ENCODE results near the gene FCHSD2. TPM values are rescaled to one million over a fixed set of nuclear protein-coding genes. Genes with fewer than 3 reads are reported as not detected.

The FCHSD2 gene
- total and polyA plus RNA-seq, 2 experiments from 2014 or later: 9.1 to 19.8 TPM

DNA sequence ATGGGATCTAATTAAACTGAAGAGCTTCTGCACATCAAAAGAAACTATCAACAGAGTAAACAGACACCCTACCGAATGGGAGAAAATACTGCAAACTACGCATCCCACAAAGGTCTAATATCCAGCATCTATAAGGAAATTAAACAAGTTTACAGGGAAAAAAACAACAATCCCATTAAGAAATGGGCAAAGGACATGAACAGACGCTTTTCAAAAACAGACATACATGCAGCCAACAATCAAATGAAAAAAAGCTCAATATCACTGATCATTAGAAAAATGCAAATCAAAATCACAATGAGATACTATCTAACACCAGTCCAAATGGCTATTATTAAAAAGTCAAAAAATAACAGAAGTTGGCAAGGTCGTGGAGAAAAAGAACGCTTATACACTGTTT is 117.5 kb downstream of the FCHSD2 start:
- TF ChIP-seq EZH2phosphoT487 (IDR thresholded peaks at IDR 0.05; ENCODE audit: insufficient read depth, low read depth) (no peak), EZH2 (IDR thresholded peaks at IDR 0.05; ENCODE audit: insufficient read depth, poor library complexity, severe bottlenecking) (no peak)
- Histone ChIP-seq H3K27me3 (replicated peaks; ENCODE audit: insufficient read depth) (no peaks in the 10 kb centered on the region), H3K4me3 (no peak overlapping the region), H3F3A (ENCODE audit: insufficient read depth) (no peaks in the 10 kb centered on the region), H2AFZ (no peak overlapping the region), H3K4me2 (ENCODE audit: unreplicated experiment) (no peak overlapping the region), H3K9me2 (ENCODE audit: insufficient read depth) (no peaks in the 10 kb centered on the region), H3K9me3 (ENCODE audit: low read depth) (no peaks in the 10 kb centered on the region), H3K9ac (no peak overlapping the region), H3K79me2 (ENCODE audit: insufficient read depth) (peaks cover 49% of the 10 kb centered on the region; the same call in 1 of the 2 replicates), H3K27ac (no peak overlapping the region), H3K36me3 (ENCODE audit: low read depth) (peaks cover 6% of the 10 kb centered on the region; the same call in 1 of the 2 replicates), H3K4me1 (ENCODE audit: insufficient read depth) (no peaks in the 10 kb centered on the region), H4K20me1 (ENCODE audit: insufficient read depth) (no peaks in the 10 kb centered on the region)
- no peak for DNase-seq
- WGBS, 2 experiments (ENCODE audit: low coverage in 1 of 2, low lambda C conversion rate in 2 of 2, missing lambda C conversion rate in 2 of 2): 97% methylated on average over 5 of the region's 5 CpGs
- in situ Hi-C loops (cut with MboI): no loop called here

DNA sequence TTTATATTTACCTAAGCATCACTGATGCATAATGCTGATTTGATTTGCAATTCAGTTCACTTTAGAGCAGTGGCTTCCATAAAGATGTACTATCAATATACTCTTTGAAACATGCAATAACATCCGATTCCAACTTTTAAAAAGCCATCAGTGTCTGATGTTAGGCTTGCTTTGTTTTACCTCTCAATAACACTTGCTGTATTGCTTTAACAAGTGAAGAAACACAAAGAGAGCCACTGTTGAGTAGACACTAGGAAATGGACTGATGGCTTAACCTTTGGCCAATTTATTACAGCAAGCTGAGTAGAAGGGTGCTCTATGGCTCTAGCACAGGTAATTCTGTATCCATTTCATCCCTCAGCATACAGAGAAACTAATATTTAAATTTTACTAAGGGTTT is 122.1 kb downstream of the FCHSD2 start:
- no peaks in the 10 kb centered on the region for H3K4me1 ChIP-seq (ENCODE audit: insufficient read depth)

DNA sequence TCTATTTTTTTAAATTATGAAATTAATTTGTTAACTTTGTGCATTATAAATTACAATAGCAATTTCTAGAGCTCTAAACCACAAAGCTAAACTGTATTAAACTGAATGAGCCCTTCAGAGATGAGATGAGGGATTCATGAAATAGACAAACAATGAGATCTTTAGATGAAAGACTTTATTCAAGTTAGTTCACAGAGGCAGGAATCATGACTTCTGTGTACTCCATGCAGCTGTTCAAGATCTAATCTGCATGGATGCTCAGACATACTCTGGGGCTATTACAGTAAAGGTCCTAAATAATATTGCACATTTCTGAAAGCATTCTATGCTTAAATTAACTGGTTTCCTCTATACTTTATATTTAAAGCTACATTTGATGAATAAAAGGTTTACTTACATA is 122.7 kb downstream of the FCHSD2 start:
- Histone ChIP-seq H3F3A (ENCODE audit: insufficient read depth) (no peaks in the 10 kb centered on the region), H4K20me1 (ENCODE audit: insufficient read depth) (no peaks in the 10 kb centered on the region), H3K9ac (no peak overlapping the region), H3K4me3 (no peak overlapping the region), H3K9me2 (ENCODE audit: insufficient read depth) (no peaks in the 10 kb centered on the region), H3K36me3 (ENCODE audit: low read depth) (peaks cover 5% of the 10 kb centered on the region; the same call in 1 of the 2 replicates), H3K9me3 (ENCODE audit: low read depth) (no peaks in the 10 kb centered on the region), H3K4me2 (ENCODE audit: unreplicated experiment) (no peak overlapping the region), H3K4me1 (ENCODE audit: insufficient read depth) (no peaks in the 10 kb centered on the region), H3K27me3 (replicated peaks; ENCODE audit: insufficient read depth) (no peaks in the 10 kb centered on the region), H3K79me2 (ENCODE audit: insufficient read depth) (peaks cover 40% of the 10 kb centered on the region; the same call in 1 of the 2 replicates), H2AFZ (no peak overlapping the region), H3K27ac (no peak overlapping the region)
- in situ Hi-C loops (cut with MboI): no loop called here
- DNase-seq: no peak
- TF ChIP-seq EZH2 (IDR thresholded peaks at IDR 0.05; ENCODE audit: insufficient read depth, poor library complexity, severe bottlenecking) (no peak), EZH2phosphoT487 (IDR thresholded peaks at IDR 0.05; ENCODE audit: insufficient read depth, low read depth) (no peak)

More for the DNA sequence above, 122.1 kb downstream of the FCHSD2 start:
- H3K9ac ChIP-seq: no peak overlapping the region
- peaks cover 6% of the 10 kb centered on the region; the same call in 1 of the 2 replicates for H3K36me3 ChIP-seq (ENCODE audit: low read depth)
- H3F3A ChIP-seq (ENCODE audit: insufficient read depth): no peaks in the 10 kb centered on the region
- DNase-seq: no peak
- H3K27me3 ChIP-seq (replicated peaks; ENCODE audit: insufficient read depth): no peaks in the 10 kb centered on the region
- WGBS, 2 experiments (ENCODE audit: low coverage in 1 of 2, low lambda C conversion rate in 2 of 2, missing lambda C conversion rate in 2 of 2): 93 to 94% methylated on average over 1 of the region's 1 CpG
- H2AFZ ChIP-seq: no peak overlapping the region
- no peak overlapping the region for H3K27ac ChIP-seq
- peaks cover 44% of the 10 kb centered on the region; the same call in 1 of the 2 replicates for H3K79me2 ChIP-seq (ENCODE audit: insufficient read depth)
- H4K20me1 ChIP-seq (ENCODE audit: insufficient read depth): no peaks in the 10 kb centered on the region
- H3K4me2 ChIP-seq (ENCODE audit: unreplicated experiment): no peak overlapping the region
- H3K4me3 ChIP-seq: no peak overlapping the region
- in situ Hi-C loops (cut with MboI): no loop called here
- TF ChIP-seq EZH2 (IDR thresholded peaks at IDR 0.05; ENCODE audit: insufficient read depth, poor library complexity, severe bottlenecking): no peak
- TF ChIP-seq EZH2phosphoT487 (IDR thresholded peaks at IDR 0.05; ENCODE audit: insufficient read depth, low read depth): no peak
- no peaks in the 10 kb centered on the region for H3K9me3 ChIP-seq (ENCODE audit: low read depth)
- no peaks in the 10 kb centered on the region for H3K9me2 ChIP-seq (ENCODE audit: insufficient read depth)

DNA sequence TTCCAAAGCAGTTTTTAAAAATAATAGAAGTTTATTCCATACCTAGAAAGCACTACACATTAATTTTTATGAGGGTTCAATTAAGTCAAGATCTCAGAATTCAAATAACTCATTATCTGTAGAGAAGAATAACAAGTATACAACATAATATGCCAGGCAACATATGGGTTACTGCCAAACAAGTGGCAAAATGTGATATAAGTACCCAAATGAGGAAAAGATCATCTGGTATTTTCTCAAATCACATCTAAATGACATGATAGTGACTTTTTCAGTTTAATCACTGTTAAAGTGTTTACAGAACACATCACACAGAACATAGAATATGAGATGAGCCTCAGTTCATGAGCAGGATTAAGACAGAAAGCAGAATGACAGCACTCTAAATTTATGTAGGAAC is 123.3 kb downstream of the FCHSD2 start:
- TF ChIP-seq EZH2phosphoT487 (IDR thresholded peaks at IDR 0.05; ENCODE audit: insufficient read depth, low read depth) (no peak), EZH2 (IDR thresholded peaks at IDR 0.05; ENCODE audit: insufficient read depth, poor library complexity, severe bottlenecking) (no peak)
- in situ Hi-C loops (cut with MboI): no loop called here
- Histone ChIP-seq H3K4me1 (ENCODE audit: insufficient read depth) (no peaks in the 10 kb centered on the region), H3K27me3 (replicated peaks; ENCODE audit: insufficient read depth) (no peaks in the 10 kb centered on the region), H3K9ac (no peak overlapping the region), H3K36me3 (ENCODE audit: low read depth) (no peaks in the 10 kb centered on the region), H3K9me2 (ENCODE audit: insufficient read depth) (no peaks in the 10 kb centered on the region), H4K20me1 (ENCODE audit: insufficient read depth) (no peaks in the 10 kb centered on the region), H3K4me2 (ENCODE audit: unreplicated experiment) (no peak overlapping the region), H3K4me3 (no peak overlapping the region), H3K9me3 (ENCODE audit: low read depth) (no peaks in the 10 kb centered on the region), H3K79me2 (ENCODE audit: insufficient read depth) (peaks cover 34% of the 10 kb centered on the region; the same call in 1 of the 2 replicates), H3K27ac (no peak overlapping the region), H2AFZ (no peak overlapping the region), H3F3A (ENCODE audit: insufficient read depth) (no peaks in the 10 kb centered on the region)
- DNase-seq: no peak

All from GM23248 (cell line).